ENCODE data around the gene BAZ2B.

Gene BAZ2B

GRCh38 chr2:159508140-159508539, 108.2 kb downstream of the BAZ2B start:
- Histone ChIP-seq H3K4me1 (ENCODE audit: control insufficient read depth, insufficient read depth, low read length) (no peaks in the 10 kb centered on the region), H3K27ac (ENCODE audit: low read length) (no peak overlapping the region), H3K27me3 (ENCODE audit: control insufficient read depth, insufficient read depth, low read length) (no peaks in the 10 kb centered on the region), H3K9me3 (ENCODE audit: control insufficient read depth, insufficient read depth, low read length) (no peaks in the 10 kb centered on the region), H3K36me3 (ENCODE audit: control insufficient read depth, insufficient read depth, low read length) (no peaks in the 10 kb centered on the region), H3K4me3 (ENCODE audit: low read length) (no peak overlapping the region)
- no peak for DNase-seq (ENCODE audit: low read depth, low spot score)
- no CpG with 5 or more reads among the region's 2 CpGs for WGBS (ENCODE audit: insufficient coverage, insufficient read length)

GRCh38 chr2:159506764-159507440, 109.4 kb downstream of the BAZ2B start:
- no peak for DNase-seq (ENCODE audit: low read depth, low spot score)
- Histone ChIP-seq H3K36me3 (ENCODE audit: control insufficient read depth, insufficient read depth, low read length) (no peaks in the 10 kb centered on the region), H3K4me1 (ENCODE audit: control insufficient read depth, insufficient read depth, low read length) (no peaks in the 10 kb centered on the region), H3K27me3 (ENCODE audit: control insufficient read depth, insufficient read depth, low read length) (no peaks in the 10 kb centered on the region), H3K4me3 (ENCODE audit: low read length) (no peak overlapping the region), H3K27ac (ENCODE audit: low read length) (no peak overlapping the region), H3K9me3 (ENCODE audit: control insufficient read depth, insufficient read depth, low read length) (no peaks in the 10 kb centered on the region)
- no CpG with 5 or more reads among the region's 2 CpGs for WGBS (ENCODE audit: insufficient coverage, insufficient read length)

- no peak overlapping the region for H3K4me3 ChIP-seq (ENCODE audit: low read length)
- no peaks in the 10 kb centered on the region for H3K4me1 ChIP-seq (ENCODE audit: control insufficient read depth, insufficient read depth, low read length)
- no CpG with 5 or more reads among the region's 3 CpGs for WGBS (ENCODE audit: insufficient coverage, insufficient read length)
- no peaks in the 10 kb centered on the region for H3K9me3 ChIP-seq (ENCODE audit: control insufficient read depth, insufficient read depth, low read length)
- DNase-seq (ENCODE audit: low read depth, low spot score), result no peak
- H3K36me3 ChIP-seq (ENCODE audit: control insufficient read depth, insufficient read depth, low read length), result no peaks in the 10 kb centered on the region
- H3K27ac ChIP-seq (ENCODE audit: low read length), result no peak overlapping the region
- no peaks in the 10 kb centered on the region for H3K27me3 ChIP-seq (ENCODE audit: control insufficient read depth, insufficient read depth, low read length)
Measured at GRCh38 chr2:159506202-159506601, 110.1 kb downstream of the BAZ2B start.

- H3K27ac ChIP-seq (ENCODE audit: low read length), result no peak overlapping the region
- H3K4me3 ChIP-seq (ENCODE audit: low read length), result no peak overlapping the region
- DNase-seq (ENCODE audit: low read depth, low spot score), result no peak
- no peaks in the 10 kb centered on the region for H3K27me3 ChIP-seq (ENCODE audit: control insufficient read depth, insufficient read depth, low read length)
- WGBS (ENCODE audit: insufficient coverage, insufficient read length), result no CpG with 5 or more reads among the region's 1 CpG
- no peaks in the 10 kb centered on the region for H3K9me3 ChIP-seq (ENCODE audit: control insufficient read depth, insufficient read depth, low read length)
- H3K4me1 ChIP-seq (ENCODE audit: control insufficient read depth, insufficient read depth, low read length), result no peaks in the 10 kb centered on the region
- no peaks in the 10 kb centered on the region for H3K36me3 ChIP-seq (ENCODE audit: control insufficient read depth, insufficient read depth, low read length)
Measured at GRCh38 chr2:159505196-159505595, 111.2 kb downstream of the BAZ2B start.

GRCh38 chr2:159501743-159502142, 114.6 kb downstream of the BAZ2B start:
- H3K9me3 ChIP-seq (ENCODE audit: control insufficient read depth, insufficient read depth, low read length), result no peaks in the 10 kb centered on the region
- no peak overlapping the region for H3K27ac ChIP-seq (ENCODE audit: low read length)
- H3K36me3 ChIP-seq (ENCODE audit: control insufficient read depth, insufficient read depth, low read length), result no peaks in the 10 kb centered on the region
- WGBS (ENCODE audit: insufficient coverage, insufficient read length), result no CpG with 5 or more reads among the region's 1 CpG
- no peaks in the 10 kb centered on the region for H3K27me3 ChIP-seq (ENCODE audit: control insufficient read depth, insufficient read depth, low read length)
- no peak for DNase-seq (ENCODE audit: low read depth, low spot score)
- H3K4me3 ChIP-seq (ENCODE audit: low read length), result no peak overlapping the region
- H3K4me1 ChIP-seq (ENCODE audit: control insufficient read depth, insufficient read depth, low read length), result no peaks in the 10 kb centered on the region

- no peak for DNase-seq (ENCODE audit: low read depth, low spot score)
Measured at GRCh38 chr2:159497847-159498246, 118.5 kb downstream of the BAZ2B start.

DNA sequence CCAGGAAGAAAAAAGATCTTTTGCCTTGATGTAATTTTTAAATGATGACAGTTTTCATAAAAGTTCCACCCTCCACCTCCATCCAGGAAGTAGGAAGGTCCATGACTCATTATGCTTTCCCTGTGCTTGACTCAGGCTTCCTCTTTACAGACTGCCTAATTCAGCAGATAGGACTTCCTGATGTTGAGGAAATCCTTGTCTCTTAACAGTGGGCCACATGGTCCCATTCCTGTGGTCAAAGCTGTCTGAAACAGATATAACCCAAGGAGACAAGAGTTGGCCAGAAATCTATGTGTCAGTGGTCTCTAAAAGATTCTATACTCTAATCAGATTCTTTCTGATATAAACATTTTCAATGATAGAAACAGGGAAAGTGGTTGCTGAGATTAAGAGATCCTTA, 119.1 kb downstream of the BAZ2B start:
- no peaks in the 10 kb centered on the region for H3K4me1 ChIP-seq (ENCODE audit: control insufficient read depth, insufficient read depth, low read length)

More at GRCh38 chr2:159497847-159498246, 118.5 kb downstream of the BAZ2B start:
- no peaks in the 10 kb centered on the region for H3K27me3 ChIP-seq (ENCODE audit: control insufficient read depth, insufficient read depth, low read length)
- no peak overlapping the region for H3K4me3 ChIP-seq (ENCODE audit: low read length)
- H3K9me3 ChIP-seq (ENCODE audit: control insufficient read depth, insufficient read depth, low read length), result no peaks in the 10 kb centered on the region
- no peaks in the 10 kb centered on the region for H3K36me3 ChIP-seq (ENCODE audit: control insufficient read depth, insufficient read depth, low read length)
- WGBS (ENCODE audit: insufficient coverage, insufficient read length), result 100% methylated on average over 1 of the region's 2 CpGs
- H3K27ac ChIP-seq (ENCODE audit: low read length), result no peak overlapping the region
- H3K4me1 ChIP-seq (ENCODE audit: control insufficient read depth, insufficient read depth, low read length), result no peaks in the 10 kb centered on the region

GRCh38 chr2:159489476-159489875, 126.9 kb downstream of the BAZ2B start:
- Histone ChIP-seq H3K4me1 (ENCODE audit: control insufficient read depth, insufficient read depth, low read length) (no peaks in the 10 kb centered on the region), H3K9me3 (ENCODE audit: control insufficient read depth, insufficient read depth, low read length) (no peaks in the 10 kb centered on the region), H3K4me3 (ENCODE audit: low read length) (no peak overlapping the region), H3K27ac (ENCODE audit: low read length) (no peak overlapping the region), H3K27me3 (ENCODE audit: control insufficient read depth, insufficient read depth, low read length) (no peaks in the 10 kb centered on the region), H3K36me3 (ENCODE audit: control insufficient read depth, insufficient read depth, low read length) (no peaks in the 10 kb centered on the region)
- no CpG with 5 or more reads among the region's 2 CpGs for WGBS (ENCODE audit: insufficient coverage, insufficient read length)
- DNase-seq (ENCODE audit: low read depth, low spot score), result no peak

More for the DNA sequence above, 119.1 kb downstream of the BAZ2B start:
- Histone ChIP-seq H3K36me3 (ENCODE audit: control insufficient read depth, insufficient read depth, low read length) (no peaks in the 10 kb centered on the region), H3K4me3 (ENCODE audit: low read length) (no peak overlapping the region), H3K27ac (ENCODE audit: low read length) (no peak overlapping the region), H3K27me3 (ENCODE audit: control insufficient read depth, insufficient read depth, low read length) (no peaks in the 10 kb centered on the region), H3K9me3 (ENCODE audit: control insufficient read depth, insufficient read depth, low read length) (no peaks in the 10 kb centered on the region)
- no peak for DNase-seq (ENCODE audit: low read depth, low spot score)

DNA sequence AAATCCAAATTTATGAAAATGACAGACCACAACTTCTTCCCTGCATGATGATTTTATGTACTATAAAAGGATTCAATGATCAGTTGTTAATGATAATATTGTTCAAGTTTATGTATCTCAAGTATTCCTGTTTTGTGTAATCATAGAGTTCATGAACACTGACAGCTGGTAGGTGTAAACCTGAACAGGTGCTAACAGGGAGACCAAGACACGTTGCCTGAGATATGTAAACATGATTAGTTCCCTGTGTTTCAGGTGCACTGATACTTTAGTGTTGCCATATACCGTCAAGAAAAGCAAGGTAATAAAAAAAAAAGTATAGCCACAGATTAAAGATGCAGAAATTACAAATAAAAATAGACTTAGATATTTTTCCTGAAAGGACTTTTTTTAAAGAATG, 131.8 kb downstream of the BAZ2B start:
- DNase-seq (ENCODE audit: low read depth, low spot score), result no peak
- H3K4me1 ChIP-seq (ENCODE audit: control insufficient read depth, insufficient read depth, low read length), result no peaks in the 10 kb centered on the region
- H3K27ac ChIP-seq (ENCODE audit: low read length), result no peak overlapping the region
- no peaks in the 10 kb centered on the region for H3K27me3 ChIP-seq (ENCODE audit: control insufficient read depth, insufficient read depth, low read length)
- no peaks in the 10 kb centered on the region for H3K9me3 ChIP-seq (ENCODE audit: control insufficient read depth, insufficient read depth, low read length)
- WGBS (ENCODE audit: insufficient coverage, insufficient read length), result no CpG with 5 or more reads among the region's 2 CpGs
- no peaks in the 10 kb centered on the region for H3K36me3 ChIP-seq (ENCODE audit: control insufficient read depth, insufficient read depth, low read length)
- H3K4me3 ChIP-seq (ENCODE audit: low read length), result no peak overlapping the region

DNA sequence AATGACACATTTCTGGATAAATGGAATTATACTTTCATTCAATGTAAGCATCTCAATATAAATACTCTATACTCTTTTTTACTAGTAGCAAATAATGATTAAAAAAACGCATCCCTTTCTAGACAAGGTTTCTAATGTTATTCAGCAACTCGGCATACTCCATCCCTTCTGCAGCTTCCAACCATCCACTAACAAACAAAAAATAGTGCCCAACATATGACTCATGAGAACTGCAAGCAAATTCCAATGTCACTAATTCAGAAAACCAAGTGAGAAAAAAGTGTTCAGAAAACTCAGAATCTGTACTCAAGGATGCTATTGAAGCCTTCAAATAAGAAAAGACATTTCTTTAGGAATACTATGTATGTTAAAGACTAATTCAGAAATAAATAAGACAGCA, 140.0 kb downstream of the BAZ2B start:
- WGBS (ENCODE audit: insufficient coverage, insufficient read length), result no CpG with 5 or more reads among the region's 2 CpGs
- H3K9me3 ChIP-seq (ENCODE audit: control insufficient read depth, insufficient read depth, low read length), result no peaks in the 10 kb centered on the region
- H3K4me1 ChIP-seq (ENCODE audit: control insufficient read depth, insufficient read depth, low read length), result no peaks in the 10 kb centered on the region
- no peaks in the 10 kb centered on the region for H3K36me3 ChIP-seq (ENCODE audit: control insufficient read depth, insufficient read depth, low read length)
- no peak overlapping the region for H3K4me3 ChIP-seq (ENCODE audit: low read length)
- H3K27ac ChIP-seq (ENCODE audit: low read length), result no peak overlapping the region
- no peak for DNase-seq (ENCODE audit: low read depth, low spot score)
- no peaks in the 10 kb centered on the region for H3K27me3 ChIP-seq (ENCODE audit: control insufficient read depth, insufficient read depth, low read length)

- Histone ChIP-seq H3K4me3 (ENCODE audit: low read length) (no peak overlapping the region), H3K9me3 (ENCODE audit: control insufficient read depth, insufficient read depth, low read length) (no peaks in the 10 kb centered on the region), H3K27ac (ENCODE audit: low read length) (no peak overlapping the region), H3K4me1 (ENCODE audit: control insufficient read depth, insufficient read depth, low read length) (no peaks in the 10 kb centered on the region), H3K27me3 (ENCODE audit: control insufficient read depth, insufficient read depth, low read length) (no peaks in the 10 kb centered on the region), H3K36me3 (ENCODE audit: control insufficient read depth, insufficient read depth, low read length) (no peaks in the 10 kb centered on the region)
- no CpG with 5 or more reads among the region's 4 CpGs for WGBS (ENCODE audit: insufficient coverage, insufficient read length)
- DNase-seq (ENCODE audit: low read depth, low spot score), result no peak
Measured at GRCh38 chr2:159475793-159476192, 140.6 kb downstream of the BAZ2B start.

Measured in iPS DF 6.9 (cell line).